Activated CD4-positive, alpha-beta T cell treated with anti-CD3 and anti-CD28 coated beads for 1 hour (primary cell): ENCODE data around the gene ITGA4.

Experiments used
- DNase-seq: peaks from one replicate; pipeline ENCODE4 v3.0.0-alpha.2; 2020

The ITGA4 gene

DNA sequence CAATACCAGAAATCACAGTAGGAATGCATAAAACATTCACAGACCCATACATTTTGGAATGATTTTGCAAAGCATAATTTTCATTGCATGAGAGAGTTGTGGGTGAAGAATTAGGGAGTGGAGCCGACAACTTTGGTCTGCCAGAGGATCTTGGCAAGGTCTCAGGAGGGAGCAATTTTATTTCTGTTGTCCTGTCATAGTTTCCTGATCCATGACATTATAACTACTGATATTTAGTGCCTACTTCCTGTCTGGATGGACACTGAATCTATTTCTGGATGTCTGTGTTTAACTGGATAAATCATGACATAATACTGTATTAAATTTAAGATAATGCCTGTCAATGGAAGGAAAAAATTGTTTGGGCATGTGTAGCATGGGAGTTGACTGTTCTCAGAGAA, 2.4 kb downstream of the ITGA4 start:
- DNase-seq, result no peak

DNA sequence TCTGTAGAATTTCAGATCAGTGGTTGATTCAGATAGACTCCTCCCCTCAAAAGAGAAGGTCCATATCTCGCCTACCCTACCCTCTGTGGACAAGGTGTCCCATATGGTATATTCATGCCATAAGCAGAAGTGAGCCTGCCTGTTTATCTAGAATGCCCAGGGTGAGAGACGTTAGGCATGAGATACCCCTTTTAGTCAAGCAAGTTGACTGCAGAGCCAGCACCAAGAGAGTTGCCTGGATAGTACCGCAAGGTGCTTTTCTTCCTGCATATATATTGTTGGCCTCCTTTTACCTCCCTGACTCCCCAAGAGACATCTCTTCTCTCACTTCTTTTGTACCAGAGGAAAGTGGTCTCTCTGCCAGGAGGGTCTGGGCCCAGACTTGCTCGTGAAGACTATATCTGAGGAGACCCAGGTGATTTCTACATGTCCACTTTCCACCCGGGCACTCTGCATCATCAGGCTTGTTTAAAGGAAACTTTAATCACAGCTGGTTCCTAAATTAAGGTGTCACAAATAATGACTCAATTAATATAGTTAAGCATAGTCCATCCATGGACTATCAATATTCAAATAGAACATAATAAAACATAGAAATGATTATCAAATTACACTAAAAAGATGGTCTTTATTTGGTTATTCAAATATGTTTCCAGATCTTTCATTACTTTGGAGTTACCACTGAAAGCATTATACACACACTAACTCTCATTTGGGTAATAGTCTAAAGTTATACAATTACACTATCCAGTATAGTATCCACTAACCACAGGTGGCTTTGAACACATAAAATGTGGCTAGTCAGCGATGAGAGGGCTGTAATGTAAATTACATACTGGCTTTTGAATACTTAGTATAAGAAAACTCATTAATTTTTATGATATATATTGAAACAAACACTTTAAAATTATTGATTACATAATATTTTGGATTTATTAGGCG, 4.1 kb downstream of the ITGA4 start:
- no peak for DNase-seq

DNA sequence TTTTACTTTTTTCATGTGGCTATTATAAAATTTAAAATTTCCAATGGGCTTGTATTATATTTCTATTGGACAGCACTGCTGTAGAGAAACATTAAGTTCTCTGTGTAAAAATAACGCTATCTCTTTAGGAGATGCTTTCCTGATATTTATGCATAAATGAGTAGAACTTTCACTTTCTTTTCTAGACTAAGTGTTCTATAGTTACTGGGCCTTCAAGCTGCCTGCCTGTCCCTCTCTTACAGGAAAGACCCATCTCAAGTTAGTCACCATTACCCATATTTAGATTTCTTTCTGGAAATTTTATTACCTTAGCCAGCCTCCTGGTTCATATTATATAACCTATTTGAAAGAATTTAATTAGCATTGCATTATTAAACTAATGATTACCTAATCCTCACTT, 4.8 kb downstream of the ITGA4 start:
- no peak for DNase-seq

DNA sequence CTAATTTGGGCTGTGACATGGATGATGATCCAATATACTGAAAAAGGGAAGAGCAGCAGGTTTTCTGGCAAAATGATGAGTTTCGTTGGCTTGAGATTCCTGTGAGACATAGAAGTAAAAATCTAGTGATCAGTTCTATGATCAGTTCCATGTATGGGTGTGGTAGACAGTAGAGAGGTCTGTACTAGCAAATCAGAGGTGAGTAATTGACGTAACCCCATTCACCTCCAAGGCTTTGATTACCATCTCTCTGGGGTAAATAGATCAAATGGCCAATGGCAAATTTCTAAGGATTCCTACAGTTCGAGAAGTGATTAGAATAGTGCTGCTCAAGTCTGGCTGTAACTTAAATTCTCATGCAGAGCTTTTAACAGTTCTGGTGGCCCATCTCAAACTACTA, 6.4 kb downstream of the ITGA4 start:
- DNase-seq, result no peak

DNA sequence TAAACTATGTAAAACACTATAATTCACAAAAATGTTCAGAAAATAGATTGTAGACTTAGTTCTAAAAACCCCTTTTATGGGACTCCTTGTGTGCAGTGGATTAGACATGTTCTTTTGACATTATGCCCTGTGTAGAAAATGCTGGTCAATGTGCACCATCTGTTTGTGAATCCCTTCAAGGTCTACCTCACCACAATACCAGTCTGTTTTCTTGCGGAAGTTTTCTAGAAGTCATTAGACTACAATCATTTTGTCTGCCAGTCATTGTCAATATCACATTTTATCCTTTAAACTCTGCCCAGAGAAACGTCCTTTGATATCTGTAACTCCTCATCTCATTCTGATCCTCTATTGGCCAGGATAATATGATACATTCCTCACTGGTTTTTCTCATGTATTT, 7.8 kb downstream of the ITGA4 start:
- no peak for DNase-seq

DNA sequence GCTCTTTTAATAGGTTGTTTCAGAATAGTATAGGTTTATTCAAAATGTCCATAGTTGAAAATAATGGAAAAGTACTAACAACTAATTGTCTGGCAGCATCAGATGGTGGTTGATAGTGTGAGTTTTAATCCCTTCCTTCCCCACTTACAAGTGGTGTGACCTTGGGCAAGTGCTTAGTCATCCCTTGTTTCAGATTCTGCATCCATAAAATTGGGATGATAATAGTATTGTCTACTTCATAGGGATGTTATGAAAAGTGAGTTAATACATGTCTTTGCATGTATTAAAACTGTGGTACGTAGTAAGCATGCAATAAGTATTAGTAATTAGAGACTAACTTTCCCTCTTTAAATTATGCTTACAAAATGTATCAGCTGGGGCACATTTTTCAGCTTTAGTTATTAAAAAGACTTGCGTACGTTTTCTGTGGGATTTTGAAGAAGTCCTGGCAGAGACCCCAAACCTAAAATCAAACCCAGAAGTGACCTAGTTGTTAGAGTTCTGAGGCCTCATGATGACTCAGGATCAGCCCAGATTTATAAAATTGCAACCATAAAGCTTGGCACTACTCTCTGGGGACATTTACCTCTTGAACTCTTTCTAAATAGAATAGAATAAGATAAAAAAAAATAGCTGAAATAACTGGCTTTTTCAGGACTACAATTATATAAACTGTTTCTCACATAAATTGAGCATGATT, 8.6 kb downstream of the ITGA4 start:
- no peak for DNase-seq

DNA sequence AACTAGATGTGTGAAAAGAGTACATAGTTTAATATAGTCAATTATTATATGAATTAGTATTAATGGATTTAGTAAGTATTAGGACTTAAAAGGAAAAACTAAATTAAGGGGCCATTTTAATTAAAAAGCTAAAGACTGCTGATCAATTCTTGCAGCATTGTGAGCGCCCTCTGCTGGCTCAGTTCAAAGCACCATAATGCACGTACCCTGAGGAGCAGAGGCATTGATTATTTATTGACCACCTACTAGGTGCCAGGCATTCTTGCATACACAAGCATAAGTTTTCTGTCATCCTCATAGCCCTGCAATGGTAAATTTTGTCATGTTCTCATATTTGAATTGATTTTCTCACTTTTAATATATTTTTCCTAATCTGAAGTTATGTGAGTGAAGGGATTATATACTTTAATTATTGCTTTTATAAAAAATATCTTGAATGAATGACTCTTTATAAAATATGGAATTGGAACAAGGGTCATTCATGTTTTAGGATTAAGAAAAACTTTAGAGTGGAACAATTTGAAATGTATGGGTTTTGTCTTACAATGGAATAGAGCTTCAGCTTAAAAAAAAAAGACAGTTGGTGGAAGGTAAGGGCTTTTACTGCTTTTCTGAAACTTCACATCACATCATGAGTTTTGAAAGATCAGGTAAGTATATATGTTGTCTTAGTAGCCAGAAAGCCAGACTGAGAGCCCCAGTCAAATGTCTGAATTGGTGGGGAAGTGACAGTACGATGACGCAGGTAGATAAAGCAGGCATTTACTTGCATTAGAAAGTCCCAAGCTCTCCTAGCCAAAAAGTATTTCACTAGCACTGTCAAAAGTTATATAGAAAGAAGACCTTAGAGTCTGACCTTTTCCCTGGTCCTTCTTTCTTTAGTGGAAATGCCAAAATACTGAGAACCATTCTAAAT, 9.7 kb downstream of the ITGA4 start:
- DNase-seq, result peak; percentile 62

DNA sequence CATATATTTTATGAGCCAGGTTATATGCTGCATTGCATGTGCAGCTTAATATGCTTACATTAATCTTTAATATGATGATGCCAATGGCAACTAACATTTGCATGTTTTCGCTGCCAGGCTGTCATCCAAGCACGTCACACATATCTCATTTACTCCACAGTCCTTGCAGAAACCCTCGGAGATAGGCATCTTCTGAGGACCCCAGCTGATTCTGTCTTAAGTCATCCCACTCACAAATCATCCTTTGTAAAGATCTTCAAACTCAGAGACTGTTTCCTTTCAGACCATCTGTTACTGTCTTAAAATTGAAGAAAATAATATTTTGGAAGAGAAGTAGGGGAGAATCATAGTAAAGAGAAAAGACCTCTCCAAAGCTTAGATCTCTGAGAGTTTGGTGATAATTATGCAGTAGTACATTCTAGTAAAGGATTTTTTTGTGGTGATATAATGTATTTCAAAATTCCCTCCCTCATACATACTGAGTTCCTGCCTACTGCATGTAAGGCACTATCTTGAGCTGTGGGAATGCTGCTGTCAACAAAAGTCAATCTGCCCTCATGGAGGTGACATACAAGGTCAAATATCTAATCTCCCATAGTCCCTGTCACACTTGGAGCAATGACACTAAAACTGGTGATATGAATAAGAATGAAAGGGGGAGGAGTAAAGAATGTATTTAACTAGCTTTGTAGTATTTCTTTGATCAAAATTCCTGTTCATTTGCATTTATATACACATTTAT, 11.0 kb downstream of the ITGA4 start:
- DNase-seq, result no peak

DNA sequence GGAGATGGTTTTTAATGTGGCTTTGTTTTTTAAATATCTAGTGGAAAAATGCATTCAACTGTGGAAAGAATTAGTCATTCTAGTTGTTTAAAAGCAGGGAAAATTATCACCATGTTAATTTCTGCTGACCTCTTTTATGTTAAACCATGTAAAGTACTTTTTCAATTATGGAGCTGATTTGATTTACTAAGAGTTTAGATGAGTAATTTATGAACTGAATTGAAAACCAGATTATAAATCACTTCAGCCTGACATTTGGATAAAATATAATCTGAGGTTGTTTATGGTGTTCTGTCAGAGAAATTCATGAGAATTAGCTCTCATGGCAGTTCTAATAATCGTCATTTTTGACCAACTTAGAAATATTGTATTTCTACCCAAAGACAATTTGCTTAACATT, 11.6 kb downstream of the ITGA4 start:
- DNase-seq, result no peak

DNA sequence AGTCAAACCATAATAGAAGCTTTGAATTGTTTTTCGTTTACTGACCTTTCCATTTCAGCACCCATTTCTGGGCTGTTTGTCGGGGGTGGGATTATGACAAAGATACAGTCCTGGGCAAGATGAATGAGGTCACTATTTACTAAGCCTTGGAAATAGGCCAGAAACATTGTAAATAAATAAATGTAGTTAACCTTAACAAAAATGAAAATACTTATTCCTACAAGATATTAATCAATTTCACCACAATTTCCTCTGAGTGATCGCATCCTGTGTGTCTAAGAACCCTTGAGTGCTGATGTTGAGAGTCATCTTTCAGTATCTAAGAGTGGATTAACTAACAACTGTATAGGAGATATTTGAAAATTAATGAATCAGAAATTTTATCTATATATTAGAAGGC, 14.0 kb downstream of the ITGA4 start:
- no peak for DNase-seq

DNA sequence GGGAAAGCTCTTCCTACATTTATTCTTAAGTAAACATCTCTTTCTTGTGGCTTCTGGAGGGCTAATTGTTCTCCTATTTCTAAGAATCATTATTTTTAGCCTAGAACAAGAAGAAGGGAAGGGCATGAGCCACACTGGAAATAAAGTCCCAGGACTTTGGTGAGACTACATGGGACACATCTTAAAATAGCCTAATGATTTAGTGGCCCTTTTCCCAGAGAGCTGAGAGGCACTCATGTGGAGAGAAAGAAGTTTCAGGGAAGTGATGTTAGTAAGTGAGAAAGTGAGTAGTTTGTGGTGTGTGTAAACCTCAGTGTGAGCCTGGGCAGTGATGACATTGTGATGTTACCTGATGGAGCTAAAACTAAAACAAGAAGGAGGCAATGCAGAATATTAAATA, 14.6 kb downstream of the ITGA4 start:
- no peak for DNase-seq

DNA sequence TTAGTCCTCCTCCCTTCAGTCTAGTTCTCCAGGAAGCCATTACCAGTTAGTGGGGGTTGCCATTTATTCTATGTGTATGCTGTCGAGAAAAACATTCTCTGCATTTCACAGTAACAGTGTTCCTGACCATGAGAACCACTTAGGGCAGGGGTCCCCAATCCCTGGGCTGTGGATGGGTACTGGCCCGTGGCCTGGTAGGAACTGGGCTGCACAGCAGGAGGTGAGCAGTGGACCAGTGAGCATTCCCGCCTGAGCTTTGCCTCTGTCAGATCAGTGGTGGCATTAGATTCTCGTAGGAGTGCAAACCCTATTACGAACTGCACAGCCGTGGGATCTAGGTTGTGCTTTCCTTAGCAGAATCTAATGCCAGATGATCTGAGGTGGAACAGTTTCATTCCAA, 15.8 kb downstream of the ITGA4 start:
- DNase-seq, result no peak

DNA sequence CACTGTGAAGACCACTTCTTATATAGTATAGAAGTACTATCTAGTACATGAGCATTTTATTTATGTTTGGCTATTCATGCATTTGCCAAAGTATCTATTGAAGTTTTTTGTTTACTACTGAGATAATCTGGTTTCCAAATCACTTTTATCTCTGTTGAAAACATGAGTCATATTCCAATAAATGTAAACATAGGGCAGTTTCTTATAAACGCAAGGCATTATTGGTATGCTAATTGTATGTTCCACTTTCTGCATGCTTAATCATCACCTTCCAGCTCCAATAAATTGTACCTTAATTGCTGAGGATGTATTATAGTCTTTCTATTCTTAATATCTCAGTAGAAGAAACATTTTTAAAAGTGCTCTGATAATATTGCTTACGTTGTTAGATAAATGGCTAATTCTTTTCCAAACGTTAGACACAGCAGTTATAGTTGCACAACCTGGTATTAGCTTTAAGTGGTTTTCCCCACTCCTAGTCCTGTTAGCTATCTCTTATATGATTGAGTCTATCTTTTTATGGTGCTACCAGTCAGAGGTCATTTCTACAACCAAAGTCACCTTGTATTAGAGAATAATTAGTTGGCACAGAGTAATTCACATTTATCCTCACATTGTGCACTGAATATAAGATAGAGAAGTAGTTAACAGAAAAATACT, 17.2 kb downstream of the ITGA4 start:
- no peak for DNase-seq

DNA sequence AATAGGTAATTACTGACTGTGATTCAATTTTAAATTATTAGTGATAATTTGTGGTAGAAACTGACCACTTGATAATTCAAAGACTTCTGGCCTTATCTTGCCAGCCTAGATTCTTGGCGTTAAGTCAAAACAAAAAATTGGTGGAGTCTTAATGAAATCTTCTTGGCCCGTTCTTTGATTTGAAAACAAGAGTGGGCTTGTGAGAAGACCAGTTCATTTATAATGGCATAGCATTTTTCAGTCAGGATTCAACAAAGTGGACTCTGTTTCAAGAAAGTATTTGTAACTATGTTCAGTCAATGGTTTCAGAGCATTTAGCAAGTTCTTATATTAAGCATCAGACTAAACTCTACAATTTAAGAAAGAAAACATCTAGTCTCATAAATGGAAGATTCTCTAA, 26.0 kb downstream of the ITGA4 start:
- DNase-seq, result no peak

DNA sequence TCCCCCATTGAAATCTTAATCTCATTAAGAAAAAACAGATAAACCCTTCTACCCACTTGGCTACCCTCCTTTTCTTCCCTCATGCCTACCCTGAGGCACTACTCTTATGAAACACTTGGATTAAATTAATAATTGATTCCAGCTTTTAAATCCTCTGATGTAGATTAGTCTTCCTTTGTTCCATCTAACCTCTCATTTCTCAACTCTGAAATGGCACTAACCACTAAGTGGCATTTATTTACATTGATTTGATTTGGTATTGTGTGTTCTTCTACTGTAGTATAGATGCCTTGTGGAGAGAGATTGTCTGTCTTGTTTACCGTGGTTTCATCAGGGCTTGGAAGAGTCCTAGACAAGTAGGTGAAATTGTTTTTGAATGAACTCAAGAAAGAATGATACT, 26.7 kb downstream of the ITGA4 start:
- DNase-seq, result no peak

DNA sequence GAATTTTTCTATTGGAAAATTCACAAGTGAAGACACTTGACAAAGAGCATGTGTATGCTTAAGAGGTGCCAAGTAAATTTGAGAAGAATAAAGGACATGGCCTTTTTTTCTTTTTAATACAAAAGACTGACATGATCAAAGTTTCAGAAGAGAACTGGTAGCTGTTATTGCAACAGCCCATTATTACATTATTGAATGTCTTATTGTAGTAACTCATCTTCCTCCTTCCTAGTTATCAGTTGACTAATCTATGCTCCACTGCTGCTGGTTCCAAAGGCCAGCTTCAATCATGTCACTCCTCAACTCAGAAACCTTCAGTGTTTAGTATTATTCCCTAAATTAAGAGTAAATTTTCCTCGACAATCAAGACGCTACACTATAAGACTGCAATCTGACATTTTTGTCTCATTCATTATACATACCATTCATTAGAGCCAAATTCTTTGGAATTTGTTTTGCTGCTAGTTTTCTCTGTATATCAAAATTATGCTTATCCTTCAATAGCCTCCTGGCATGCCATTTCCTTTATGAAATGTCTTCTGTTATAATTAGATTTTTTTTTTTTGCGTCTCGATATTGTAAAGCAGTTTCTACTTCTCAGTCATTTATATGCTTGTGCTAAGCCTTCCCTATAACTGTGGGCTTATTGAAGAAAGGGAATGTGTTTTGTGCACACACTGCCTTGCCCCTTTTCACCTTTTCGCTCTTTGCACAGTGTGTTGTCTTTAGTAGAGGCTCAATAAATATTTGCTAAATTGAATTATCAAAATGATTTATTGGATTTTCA, 27.9 kb downstream of the ITGA4 start:
- no peak for DNase-seq

DNA sequence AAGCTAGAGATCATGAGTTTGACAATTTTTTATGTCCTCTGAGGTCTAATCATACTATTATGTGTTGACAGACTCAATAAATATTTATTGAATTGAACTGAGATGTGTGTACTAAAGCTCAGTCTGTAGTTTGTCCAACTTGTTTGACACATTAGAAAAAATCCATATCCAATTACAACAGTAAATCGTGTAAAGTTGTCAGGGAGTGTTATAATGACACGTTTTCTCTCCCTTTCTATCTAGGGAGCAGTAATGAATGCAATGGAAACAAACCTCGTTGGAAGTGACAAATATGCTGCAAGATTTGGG, 28.4 kb downstream of the ITGA4 start:
- DNase-seq, result no peak

DNA sequence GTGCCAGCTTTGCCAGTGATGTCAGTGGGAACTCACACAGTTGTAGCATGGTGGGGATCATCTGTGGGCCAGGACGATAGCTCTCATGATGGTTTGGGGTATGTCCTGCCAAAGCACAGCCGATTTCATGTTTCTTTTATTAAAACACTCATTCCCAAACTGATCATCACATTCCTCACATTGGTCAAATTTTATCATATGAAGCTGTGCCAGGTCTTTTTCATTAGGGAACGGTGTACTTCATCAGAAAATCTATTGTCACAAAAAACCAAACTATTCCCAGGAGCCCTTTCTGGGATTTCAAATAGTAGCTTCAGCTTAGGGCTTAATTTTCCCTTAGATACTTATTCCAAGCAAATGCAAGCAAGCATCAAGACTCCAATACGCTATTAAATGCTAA, 42.0 kb downstream of the ITGA4 start:
- DNase-seq, result no peak

DNA sequence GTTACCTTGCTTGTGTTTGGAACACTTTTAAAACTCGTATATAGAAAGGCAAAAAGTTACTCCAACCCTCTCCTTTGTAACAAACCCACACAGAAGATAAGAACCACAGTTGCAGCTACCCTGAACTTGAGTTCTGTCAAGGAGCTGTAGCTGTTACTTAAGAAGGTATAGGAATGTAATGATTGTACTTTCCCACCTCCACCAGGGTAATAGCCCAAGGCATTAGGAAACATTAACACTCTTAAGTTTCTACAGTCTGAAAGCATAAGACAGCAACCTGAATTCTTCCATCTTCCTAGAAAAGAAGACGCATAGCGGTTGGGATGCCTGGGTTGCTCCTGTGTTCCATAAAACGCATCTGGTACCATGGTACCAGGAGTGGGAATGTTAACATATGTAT, 43.0 kb downstream of the ITGA4 start:
- DNase-seq, result no peak

DNA sequence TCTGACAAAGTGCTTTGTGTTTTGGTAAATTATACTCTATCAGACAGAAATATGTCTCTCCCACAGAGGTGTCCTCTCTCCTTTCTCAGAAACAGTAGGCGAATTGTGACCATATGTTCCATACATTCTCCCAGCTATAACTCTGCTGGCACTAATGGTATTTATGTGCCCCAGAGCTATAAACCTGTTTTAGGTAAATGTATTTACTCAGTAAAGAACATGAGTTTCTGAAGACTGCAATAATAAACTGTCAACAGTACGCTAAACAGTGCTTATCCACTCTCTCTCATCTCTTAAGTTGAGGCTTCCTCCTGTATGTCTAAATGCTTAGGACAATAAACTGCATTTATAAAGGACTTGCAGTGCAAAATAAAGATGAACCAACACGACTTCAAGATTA, 58.5 kb downstream of the ITGA4 start:
- no peak for DNase-seq

DNA sequence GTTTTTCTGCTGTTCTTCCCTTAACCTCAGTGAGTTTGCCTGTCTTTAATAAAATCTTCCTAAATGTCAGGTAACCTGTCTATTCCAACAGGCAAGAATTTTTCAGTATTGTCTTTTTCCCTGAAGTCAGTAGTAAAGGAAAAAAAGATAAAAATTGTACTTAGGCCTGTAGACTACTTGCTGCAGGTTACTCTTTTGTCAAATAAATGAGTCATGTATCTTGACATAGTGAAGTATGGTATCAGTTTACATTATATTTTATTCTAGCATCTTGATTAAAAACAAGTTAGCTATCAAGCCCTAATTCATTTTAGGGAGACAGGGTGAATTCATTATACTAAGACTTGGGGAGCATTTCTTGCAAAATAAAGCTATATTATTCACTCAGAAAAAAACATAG, 59.8 kb downstream of the ITGA4 start:
- DNase-seq, result no peak
